DND-41 (cell line): ENCODE measurements around the gene TRMT61A.

Source experiments
- ATAC-seq: fragments of 200-7000 bp; cut with Tn5 transposase; 3 replicates; pipeline ENCODE4 v1.9.1; 2021; ENCODE audit warnings: low read depth; ENCODE audit not compliant: insufficient read depth
- DNase-seq: peaks from one replicate; pipeline ENCODE4 v3.0.0-alpha.2; 2020
- H2AFZ ChIP-seq: 2 replicates; pipeline ENCODE4 v1.6.0; 2012; ENCODE audit warnings: low read depth, low read length
- H3K27ac ChIP-seq: 2 replicates; pipeline ENCODE4 v1.5.1; 2012; ENCODE audit warnings: low read length, inconsistent platforms
- H3K27me3 ChIP-seq: fragments of 200-600 bp; sonication (generic); 2 replicates; pipeline ENCODE4 v1.6.0; 2012; ENCODE audit warnings: low read length, mild to moderate bottlenecking, inconsistent platforms; ENCODE audit not compliant: insufficient read depth, poor library complexity
- H3K36me3 ChIP-seq: 2 replicates; pipeline ENCODE4 v1.5.1; 2012; ENCODE audit warnings: low read length, inconsistent platforms; ENCODE audit not compliant: insufficient read depth
- H3K4me1 ChIP-seq: 2 replicates; pipeline ENCODE4 v1.5.1; 2012; ENCODE audit warnings: mild to moderate bottlenecking, low read length; ENCODE audit not compliant: insufficient read depth
- H3K4me2 ChIP-seq: 2 replicates; pipeline ENCODE4 v1.6.0; 2012; ENCODE audit warnings: mild to moderate bottlenecking, moderate library complexity, low read length, inconsistent platforms; ENCODE audit not compliant: insufficient read depth
- H3K4me3 ChIP-seq, 2 experiments: fragments of 200-600 bp in 1 of 2; shearing (Covaris generic) in 1 of 2; 2 replicates each; pipeline ENCODE4 v1.5.1; 2012 to 2016; ENCODE audit warnings: inconsistent platforms in 2 of 2, low read length in 2 of 2, mild to moderate bottlenecking in 2 of 2, low read depth in 1 of 2, moderate library complexity in 1 of 2
- H3K79me2 ChIP-seq: 2 replicates; pipeline ENCODE4 v1.6.0; 2012; ENCODE audit warnings: low read length, inconsistent platforms; ENCODE audit not compliant: insufficient read depth
- H3K9ac ChIP-seq: 2 replicates; pipeline ENCODE4 v1.6.0; 2012; ENCODE audit warnings: low read depth, mild to moderate bottlenecking, inconsistent platforms, low read length, moderate library complexity
- H3K9me3 ChIP-seq: 2 replicates; pipeline ENCODE4 v1.5.1; 2012; ENCODE audit warnings: low read length, moderate library complexity, mild to moderate bottlenecking, inconsistent platforms; ENCODE audit not compliant: insufficient read depth, severe bottlenecking
- H4K20me1 ChIP-seq: 2 replicates; pipeline ENCODE4 v1.6.0; 2012; ENCODE audit warnings: low read length; ENCODE audit not compliant: insufficient read depth
- CTCF ChIP-seq: IDR thresholded peaks from 2 replicates; pipeline ENCODE4 v1.5.1; 2012; ENCODE audit warnings: borderline replicate concordance, low read length, moderate library complexity, mild to moderate bottlenecking; ENCODE audit not compliant: poor library complexity, severe bottlenecking; ENCODE audit errors: extremely low read depth
- EZH2 ChIP-seq: IDR thresholded peaks from 3 replicates; pipeline ENCODE4 v1.6.1; 2012; ENCODE audit warnings: borderline replicate concordance, low read depth, mild to moderate bottlenecking, moderate library complexity, low read length, inconsistent platforms; ENCODE audit not compliant: severe bottlenecking

The TRMT61A gene

GRCh38 chr14:103540821-103541708 is 12.1 kb downstream of the TRMT61A start:
- Histone ChIP-seq H3K4me1 (no peaks in the 10 kb centered on the region), H3K4me3 (no peak overlapping the region)
- ATAC-seq = no peak

GRCh38 chr14:103541709-103542604 is 13.0 kb downstream of the TRMT61A start:
- Histone ChIP-seq H2AFZ (no peak overlapping the region), H3K79me2 (no peaks in the 10 kb centered on the region), H3K4me1 (no peaks in the 10 kb centered on the region), H3K27ac (no peak overlapping the region), H4K20me1 (peaks cover 52% of the 10 kb centered on the region), H3K4me2 (no peak overlapping the region), H3K4me3 (no peak overlapping the region), H3K27me3 (no peaks in the 10 kb centered on the region), H3K9ac (no peak overlapping the region), H3K9me3 (no peaks in the 10 kb centered on the region), H3K36me3 (no peaks in the 10 kb centered on the region)
- DNase-seq = no peak
- TF ChIP-seq EZH2 = no peak
- TF ChIP-seq CTCF = no peak
- ATAC-seq = no peak

More at GRCh38 chr14:103540821-103541708, 12.1 kb downstream of the TRMT61A start:
- no peaks in the 10 kb centered on the region for H3K9me3 ChIP-seq
- no peaks in the 10 kb centered on the region for H3K27me3 ChIP-seq
- H3K9ac ChIP-seq = no peak overlapping the region
- H3K27ac ChIP-seq = no peak overlapping the region
- peaks cover 4% of the 10 kb centered on the region; the same call in 1 of the 2 replicates for H3K36me3 ChIP-seq
- no peak for DNase-seq
- H2AFZ ChIP-seq = no peak overlapping the region
- TF ChIP-seq EZH2 (no peak), CTCF (no peak)
- no peak overlapping the region for H3K4me2 ChIP-seq
- H4K20me1 ChIP-seq = peaks cover 54% of the 10 kb centered on the region
- H3K79me2 ChIP-seq = no peaks in the 10 kb centered on the region

GRCh38 chr14:103542605-103543088 is 13.7 kb downstream of the TRMT61A start:
- Histone ChIP-seq H2AFZ (no peak overlapping the region), H3K9me3 (no peaks in the 10 kb centered on the region), H4K20me1 (peaks cover 53% of the 10 kb centered on the region), H3K4me2 (no peak overlapping the region), H3K9ac (no peak overlapping the region), H3K27ac (no peak overlapping the region), H3K36me3 (no peaks in the 10 kb centered on the region), H3K4me3 (no peak overlapping the region), H3K79me2 (no peaks in the 10 kb centered on the region), H3K27me3 (no peaks in the 10 kb centered on the region), H3K4me1 (no peaks in the 10 kb centered on the region)
- no peak for DNase-seq
- ATAC-seq = no peak
- TF ChIP-seq EZH2 (no peak), CTCF (no peak)
